RWPE2 (cell line): ENCODE data around the gene GLTP.

Source experiments
- ATAC-seq: fragments of 200-7000 bp; cut with Tn5 transposase; 3 replicates; pipeline ENCODE4 v1.9.1; 2021; ENCODE audit warnings: low read depth
- DNase-seq: peaks from one replicate; pipeline ENCODE4 v3.0.0-alpha.2; 2020; ENCODE audit warnings: low spot score
- H3K27ac ChIP-seq: fragments of 450-650 bp; 2 replicates; pipeline ENCODE4 v1.5.1; 2017; ENCODE audit warnings: mild to moderate bottlenecking; ENCODE audit not compliant: poor library complexity, severe bottlenecking
- H3K27me3 ChIP-seq: fragments of 250-450 bp; sonication (Bioruptor Pico); 2 replicates; pipeline ENCODE4 v1.5.1; 2021; ENCODE audit warnings: mild to moderate bottlenecking, moderate library complexity; ENCODE audit not compliant: insufficient read depth, poor library complexity, severe bottlenecking
- H3K36me3 ChIP-seq: fragments of 250-450 bp; sonication (Bioruptor Pico); 2 replicates; pipeline ENCODE4 v1.5.1; 2020; ENCODE audit warnings: low read depth, mild to moderate bottlenecking, moderate library complexity
- H3K4me1 ChIP-seq: fragments of 250-450 bp; sonication (Bioruptor Pico); 2 replicates; pipeline ENCODE4 v1.5.1; 2021; ENCODE audit warnings: mild to moderate bottlenecking, moderate library complexity; ENCODE audit not compliant: insufficient read depth, poor library complexity, severe bottlenecking
- H3K4me3 ChIP-seq: fragments of 250-450 bp; sonication (Bioruptor Pico); 2 replicates; pipeline ENCODE4 v1.5.1; 2021; ENCODE audit warnings: mild to moderate bottlenecking, moderate library complexity; ENCODE audit not compliant: severe bottlenecking
- H3K9me3 ChIP-seq: fragments of 250-450 bp; sonication (Bioruptor Pico); 2 replicates; pipeline ENCODE4 v1.5.1; 2021; ENCODE audit warnings: mild to moderate bottlenecking, moderate library complexity; ENCODE audit not compliant: severe bottlenecking
- CTCF ChIP-seq: fragments of 450-650 bp; IDR thresholded peaks from one replicate; pipeline ENCODE4 v1.5.1; 2017; ENCODE audit warnings: mild to moderate bottlenecking, moderate library complexity; ENCODE audit not compliant: poor library complexity, severe bottlenecking

The GLTP gene

GRCh38 chr12:109841356-109841755 is 39.0 kb downstream of the GLTP start:
- ATAC-seq: no peak
- no peak for TF ChIP-seq CTCF
- no peak overlapping the region for H3K4me3 ChIP-seq
- no peaks in the 10 kb centered on the region for H3K36me3 ChIP-seq
- H3K9me3 ChIP-seq: no peaks in the 10 kb centered on the region
- no peaks in the 10 kb centered on the region for H3K27me3 ChIP-seq
- H3K4me1 ChIP-seq: peaks cover 35% of the 10 kb centered on the region
- no peak for DNase-seq
- H3K27ac ChIP-seq: peak overlapping the region; percentile 30

- peak; percentile 86 for DNase-seq
- no peak overlapping the region for H3K4me3 ChIP-seq
- H3K27ac ChIP-seq: peak overlapping the region; percentile 30
Observed at GRCh38 chr12:109840305-109841074, 39.9 kb downstream of the GLTP start.

GRCh38 chr12:109839444-109839843 is 40.9 kb downstream of the GLTP start:
- Histone ChIP-seq H3K9me3 (no peaks in the 10 kb centered on the region), H3K36me3 (no peaks in the 10 kb centered on the region), H3K4me3 (no peak overlapping the region), H3K27me3 (no peaks in the 10 kb centered on the region), H3K4me1 (peaks cover 35% of the 10 kb centered on the region), H3K27ac (peak overlapping the region; percentile 69)
- no peak for ATAC-seq
- no peak for DNase-seq
- no peak for TF ChIP-seq CTCF

More at GRCh38 chr12:109840305-109841074, 39.9 kb downstream of the GLTP start:
- TF ChIP-seq CTCF: no peak
- ATAC-seq: peak; percentile 83
- no peaks in the 10 kb centered on the region for H3K9me3 ChIP-seq
- no peaks in the 10 kb centered on the region for H3K27me3 ChIP-seq
- no peaks in the 10 kb centered on the region for H3K36me3 ChIP-seq
- H3K4me1 ChIP-seq: peaks cover 35% of the 10 kb centered on the region

GRCh38 chr12:109836916-109837315 is 43.4 kb downstream of the GLTP start:
- Histone ChIP-seq H3K27ac (peak overlapping the region; percentile 69), H3K27me3 (no peaks in the 10 kb centered on the region), H3K4me1 (peaks cover 35% of the 10 kb centered on the region), H3K9me3 (no peaks in the 10 kb centered on the region), H3K36me3 (no peaks in the 10 kb centered on the region), H3K4me3 (no peak overlapping the region)
- TF ChIP-seq CTCF: no peak
- DNase-seq (no peak), ATAC-seq (peak; percentile 44; the same call in 2 of the 3 replicates)

GRCh38 chr12:109835827-109836226 is 44.5 kb downstream of the GLTP start:
- no peaks in the 10 kb centered on the region for H3K9me3 ChIP-seq
- TF ChIP-seq CTCF: no peak
- ATAC-seq (no peak), DNase-seq (no peak)
- no peak overlapping the region for H3K4me3 ChIP-seq
- no peaks in the 10 kb centered on the region for H3K27me3 ChIP-seq
- H3K36me3 ChIP-seq: no peaks in the 10 kb centered on the region
- no peak overlapping the region for H3K27ac ChIP-seq
- peaks cover 33% of the 10 kb centered on the region for H3K4me1 ChIP-seq
